ENCODE measurements around the gene UBN1. TPM values are rescaled to one million over a fixed set of nuclear protein-coding genes. Genes with fewer than 3 reads are reported as not detected.
A peak's percentile ranks its signal among the peaks of the same experiment; 100 is the strongest.

The UBN1 gene, protein sequence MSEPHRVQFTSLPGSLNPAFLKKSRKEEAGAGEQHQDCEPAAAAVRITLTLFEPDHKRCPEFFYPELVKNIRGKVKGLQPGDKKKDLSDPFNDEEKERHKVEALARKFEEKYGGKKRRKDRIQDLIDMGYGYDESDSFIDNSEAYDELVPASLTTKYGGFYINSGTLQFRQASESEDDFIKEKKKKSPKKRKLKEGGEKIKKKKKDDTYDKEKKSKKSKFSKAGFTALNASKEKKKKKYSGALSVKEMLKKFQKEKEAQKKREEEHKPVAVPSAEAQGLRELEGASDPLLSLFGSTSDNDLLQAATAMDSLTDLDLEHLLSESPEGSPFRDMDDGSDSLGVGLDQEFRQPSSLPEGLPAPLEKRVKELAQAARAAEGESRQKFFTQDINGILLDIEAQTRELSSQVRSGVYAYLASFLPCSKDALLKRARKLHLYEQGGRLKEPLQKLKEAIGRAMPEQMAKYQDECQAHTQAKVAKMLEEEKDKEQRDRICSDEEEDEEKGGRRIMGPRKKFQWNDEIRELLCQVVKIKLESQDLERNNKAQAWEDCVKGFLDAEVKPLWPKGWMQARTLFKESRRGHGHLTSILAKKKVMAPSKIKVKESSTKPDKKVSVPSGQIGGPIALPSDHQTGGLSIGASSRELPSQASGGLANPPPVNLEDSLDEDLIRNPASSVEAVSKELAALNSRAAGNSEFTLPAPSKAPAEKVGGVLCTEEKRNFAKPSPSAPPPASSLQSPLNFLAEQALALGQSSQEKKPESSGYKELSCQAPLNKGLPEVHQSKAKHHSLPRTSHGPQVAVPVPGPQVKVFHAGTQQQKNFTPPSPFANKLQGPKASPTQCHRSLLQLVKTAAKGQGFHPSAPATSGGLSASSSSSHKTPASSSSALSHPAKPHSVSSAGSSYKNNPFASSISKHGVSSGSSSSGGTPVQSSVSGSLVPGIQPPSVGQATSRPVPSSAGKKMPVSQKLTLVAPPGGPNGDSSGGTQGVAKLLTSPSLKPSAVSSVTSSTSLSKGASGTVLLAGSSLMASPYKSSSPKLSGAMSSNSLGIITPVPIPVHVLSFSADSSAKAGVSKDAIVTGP (N-terminal part only)
- total RNA-seq (44.8 and 45.3 TPM in 2 replicates), polyA plus RNA-seq (23.9 and 26.0 TPM in 2 replicates), polyA minus RNA-seq (63.4 and 64.5 TPM in 2 replicates), Bru-seq, nascent RNA (percentile 85 among the genes with signal in this experiment), BruChase-seq, experiment 1, labeled RNA remaining after a 6-hour chase (percentile 94 among the genes with signal in this experiment), BruChase-seq, experiment 2, labeled RNA remaining after a 2-hour chase (percentile 94 among the genes with signal in this experiment)
- polyA plus RNA-seq (2011; cell fraction: cytosol; rRNA removed), result 20.3 and 20.4 TPM in 2 replicates
- polyA plus RNA-seq (2011; cell fraction: nucleus; rRNA removed), result 73.9 and 78.8 TPM in 2 replicates
- 29.3 and 34.6 TPM in 2 replicates for polyA plus RNA-seq (2012)
- polyA minus RNA-seq (2011; cell fraction: cytosol; rRNA and poly(A)+ RNA removed), result 14.4 TPM
- 35.7 and 52.7 TPM in 2 replicates for polyA minus RNA-seq (2011; cell fraction: nucleus; rRNA and poly(A)+ RNA removed)
- long read RNA-seq, full-length matches to known transcripts, result 2 of 77 reads
- long read RNA-seq, partial matches to known transcripts, result 69 of 77 reads
- long read RNA-seq, other reads (novel, unspliced or antisense), result 6 of 77 reads

GRCh38 chr16:4846901-4847773 lies at the start of gene UBN1, which contains the start of gene GLYR1:
Gene UBN1, plus strand, starts transcription at chr16:4847481. Its CDS starts 5,437 bp downstream, at chr16:4852918.
Gene GLYR1, minus strand, starts transcription at chr16:4847288. Its CDS starts 23 bp downstream, at chr16:4847265.
- Histone ChIP-seq H3K36me3 (ENCODE audit: control insufficient read depth in 2 of 2, extremely low read depth in 1 of 2, insufficient read depth in 2 of 2, low read length in 2 of 2) (peaks cover 6 to 8% of the 10 kb centered on the region in 2 experiments), H3K9me3 (replicated peaks; ENCODE audit: control insufficient read depth, insufficient read depth, low read length) (no peaks in the 10 kb centered on the region), H3K79me2 (ENCODE audit: control insufficient read depth, insufficient read depth, low read length) (peaks cover 76% of the 10 kb centered on the region), H3K9me1 (replicated peaks; ENCODE audit: control insufficient read depth, extremely low read depth, insufficient read depth, low read length) (no peaks in the 10 kb centered on the region), H3K4me2 (ENCODE audit: insufficient read depth, low read length) (peak within 1 kb of the TSS; percentile 85), H4K20me1 (replicated peaks; ENCODE audit: control insufficient read depth, extremely low read depth, insufficient read depth, low read length) (peaks cover 4% of the 10 kb centered on the region), H3K27me3 (ENCODE audit: control insufficient read depth in 2 of 2, insufficient read depth in 2 of 2, low read length in 2 of 2) (no peaks in the 10 kb centered on the region), H3K9ac (replicated peaks; ENCODE audit: extremely low read depth, insufficient read depth, low read length) (peak within 1 kb of the TSS; percentile 90), H3K4me1 (ENCODE audit: control insufficient read depth, extremely low read depth, insufficient read depth, low read length) (peaks cover 40% of the 10 kb centered on the region), H2AFZ (ENCODE audit: low read depth, low read length) (peak within 1 kb of the TSS; percentile 94), H3K27ac (ENCODE audit: insufficient read depth, low read depth, low read length) (peak within 1 kb of the TSS; percentile 84), H3K4me3 (replicated peaks in 1 of 3; ENCODE audit: insufficient read depth in 1 of 3, low read depth in 1 of 3, low read length in 3 of 3) (peak within 1 kb of the TSS; percentile 86 to 96 (median 86))
- peak; percentile 87 for FAIRE-seq
- peak; percentile 97 for DNase-seq (ENCODE audit: low read depth, low spot score)
- BruUV-seq (replicated peaks), result no TSS peak
- ChIA-PET CTCF (interaction anchor here (0.9 to 1.3 kb wide), 4 partner anchors 11 to 109 kb away, joined by 3 to 5 read pairs (median 4); no protein-coding TSS in a partner anchor), POLR2A (no interaction called here)
- dilution Hi-C loops (cut with MboI; ENCODE audit: extremely low pct_ligation_motif_present, low sequenced_read_pairs), result no loop called here
- TF ChIP-seq JUN (IDR thresholded peaks at IDR 0.05; ENCODE audit: borderline replicate concordance, insufficient read depth, insufficient read length, low read depth) (no peak), MAX (IDR thresholded peaks at IDR 0.05; ENCODE audit: insufficient read depth, insufficient read length) (peak; percentile 99), MYC (IDR thresholded peaks at IDR 0.05; ENCODE audit: low read depth, low read length) (no peak), FOS (IDR thresholded peaks at IDR 0.05; ENCODE audit: borderline replicate concordance, insufficient read depth, low read length) (peak; percentile 10), GATA2 (IDR thresholded peaks at IDR 0.05; ENCODE audit: insufficient read depth, insufficient read length, low read depth, low read length) (no peak), CTCF (IDR thresholded peaks at IDR 0.05; ENCODE audit: extremely low read depth in 1 of 2, insufficient read depth in 1 of 2, low read depth in 1 of 2, low read length in 2 of 2) (no peak), EZH2 (IDR thresholded peaks at IDR 0.05; ENCODE audit: borderline replicate concordance, low read depth, low read length, severe bottlenecking) (no peak), POLR2A (IDR thresholded peaks at IDR 0.05; ENCODE audit: low read depth, low read length) (peak; percentile 81), POLR2AphosphoS5 (IDR thresholded peaks at IDR 0.05; ENCODE audit: insufficient read depth, low read depth, low read length) (peak; percentile 88)
- intact Hi-C loops (cut with micrococcal nuclease), result loop anchor here (1.0 to 2.0 kb wide), 3 partner anchors 44 to 109 kb away; no protein-coding TSS in a partner anchor

Measured in endothelial cell of umbilical vein (primary cell).